ENCODE results near the gene EXOC4. TPM values are rescaled to one million over a fixed set of nuclear protein-coding genes. Genes with fewer than 3 reads are reported as not detected.

EXOC4 gene
- total and polyA plus RNA-seq, 2 of the 8 experiments (the other 6 are each of a cell fraction or from before 2014, with no cell fraction given), result 27.0 to 67.3 TPM

DNA sequence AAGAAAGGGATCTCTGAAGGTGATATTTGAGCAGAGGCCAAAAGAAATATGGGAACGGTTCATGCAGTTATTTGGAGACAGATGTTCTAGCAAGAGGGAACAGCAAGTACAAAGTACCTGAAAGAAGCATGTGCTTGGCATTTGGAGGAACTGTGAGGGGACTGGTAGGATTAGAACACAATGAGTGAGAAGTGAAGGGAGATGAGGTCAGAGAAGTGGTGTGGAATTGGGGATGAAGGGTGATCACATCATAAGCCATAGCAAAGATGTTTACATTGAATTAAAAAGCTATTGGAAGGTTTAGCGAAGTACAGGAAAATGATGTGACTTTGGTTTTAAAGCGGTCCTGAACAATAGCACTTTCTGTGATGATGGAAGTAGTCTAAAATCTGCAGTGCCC lies 471.8 kb downstream of the EXOC4 start:
- FAIRE-seq (no peak), DNase-seq (ENCODE audit: low read depth in 1 of 2, low spot score in 2 of 2) (no peak)
- WGBS, 2 experiments (ENCODE audit: extremely low coverage in 1 of 2, insufficient coverage in 1 of 2, insufficient read length in 1 of 2, insufficient replicate concordance in 2 of 2, low coverage in 1 of 2, low lambda C conversion rate in 2 of 2, missing lambda C conversion rate in 1 of 2), result 90% methylated on average over 3 of the region's 3 CpGs; no CpG with 5 or more reads in 1 of the 2 experiments

More for the DNA sequence above, 471.8 kb downstream of the EXOC4 start:
- Histone ChIP-seq H3K36me3 (ENCODE audit: control insufficient read depth in 2 of 4, insufficient read depth in 4 of 4, low read length in 3 of 4) (no peaks in the 10 kb centered on the region), H3K18ac (ENCODE audit: extremely low read depth, low read length) (no peak overlapping the region), H3K9me3 (ENCODE audit: insufficient read depth in 2 of 2, low read depth in 1 of 2, low read length in 1 of 2) (no peaks in the 10 kb centered on the region), H2AK5ac (ENCODE audit: low read depth, low read length) (no peak overlapping the region), H2BK20ac (ENCODE audit: low read length) (no peak overlapping the region), H3K4ac (replicated peaks; ENCODE audit: insufficient read length, low read depth, low read length) (no peak overlapping the region), H3K4me2 (ENCODE audit: insufficient read depth in 1 of 2, low read depth in 2 of 2, low read length in 2 of 2) (no peak overlapping the region), H4K8ac (ENCODE audit: extremely low read depth, insufficient read depth, low read length) (no peak overlapping the region), H3K79me2 (ENCODE audit: control insufficient read depth in 1 of 2, insufficient read depth in 2 of 2, low read length in 2 of 2) (no peaks in the 10 kb centered on the region), H3K27me3 (replicated peaks in 1 of 4; ENCODE audit: control insufficient read depth in 3 of 4, extremely low read depth in 1 of 4, insufficient read depth in 3 of 4, low read length in 3 of 4) (no peaks in the 10 kb centered on the region), H3K79me1 (ENCODE audit: low read depth, low read length) (no peaks in the 10 kb centered on the region), H3K27ac (ENCODE audit: low read depth, low read length) (no peak overlapping the region), H3K9ac (replicated peaks in 1 of 4; ENCODE audit: extremely low read depth in 1 of 4, low read depth in 3 of 4, low read length in 3 of 4) (no peak overlapping the region), H2BK120ac (replicated peaks; ENCODE audit: low read depth, low read length) (no peak overlapping the region), H3K23ac (ENCODE audit: insufficient read length) (no peak overlapping the region), H2AFZ (ENCODE audit: low read length) (no peak overlapping the region), H3K56ac (replicated peaks; ENCODE audit: insufficient read length, low read depth, low read length) (no peak overlapping the region), H4K20me1 (replicated peaks in 1 of 2; ENCODE audit: control insufficient read depth in 1 of 2, insufficient read depth in 2 of 2, low read length in 2 of 2) (no peaks in the 10 kb centered on the region), H4K91ac (replicated peaks; ENCODE audit: insufficient read length, low read length) (no peak overlapping the region), H3K23me2 (ENCODE audit: low read depth, low read length) (no peaks in the 10 kb centered on the region; the same call in 1 of the 2 replicates), H4K5ac (ENCODE audit: insufficient read length, low read depth, low read length) (no peak overlapping the region), H3K4me3 (ENCODE audit: extremely low read depth in 1 of 4, insufficient read depth in 2 of 4, low read depth in 3 of 4, low read length in 4 of 4) (no peak overlapping the region), H3K14ac (ENCODE audit: insufficient read length) (no peak overlapping the region), H3K4me1 (replicated peaks in 1 of 4; ENCODE audit: control insufficient read depth in 3 of 4, insufficient read depth in 4 of 4, low read length in 3 of 4) (no peaks in the 10 kb centered on the region), H2BK5ac (ENCODE audit: low read depth, low read length) (no peak overlapping the region), H2BK15ac (ENCODE audit: low read length) (no peak overlapping the region), H2BK12ac (ENCODE audit: low read depth, low read length) (no peak overlapping the region)
- ChIA-PET CTCF (ENCODE audit: partially characterized antibody) (interaction anchor here (1.0 to 1.4 kb wide), 2 partner anchors 127 to 160 kb away, joined by 3 to 4 read pairs; no protein-coding TSS in a partner anchor), POLR2A (ENCODE audit: partially characterized antibody) (no interaction called here)
- TF ChIP-seq, protein P1, sequence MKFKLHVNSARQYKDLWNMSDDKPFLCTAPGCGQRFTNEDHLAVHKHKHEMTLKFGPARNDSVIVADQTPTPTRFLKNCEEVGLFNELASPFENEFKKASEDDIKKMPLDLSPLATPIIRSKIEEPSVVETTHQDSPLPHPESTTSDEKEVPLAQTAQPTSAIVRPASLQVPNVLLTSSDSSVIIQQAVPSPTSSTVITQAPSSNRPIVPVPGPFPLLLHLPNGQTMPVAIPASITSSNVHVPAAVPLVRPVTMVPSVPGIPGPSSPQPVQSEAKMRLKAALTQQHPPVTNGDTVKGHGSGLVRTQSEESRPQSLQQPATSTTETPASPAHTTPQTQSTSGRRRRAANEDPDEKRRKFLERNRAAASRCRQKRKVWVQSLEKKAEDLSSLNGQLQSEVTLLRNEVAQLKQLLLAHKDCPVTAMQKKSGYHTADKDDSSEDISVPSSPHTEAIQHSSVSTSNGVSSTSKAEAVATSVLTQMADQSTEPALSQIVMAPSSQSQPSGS (IDR thresholded peaks at IDR 0.05; ENCODE audit: low read length), result no peak
- TF ChIP-seq GABPA (IDR thresholded peaks at IDR 0.05; ENCODE audit: borderline replicate concordance, insufficient read depth, low read length) (no peak), SP2 (IDR thresholded peaks at IDR 0.05; ENCODE audit: low read length) (no peak), CHD2 (IDR thresholded peaks at IDR 0.05; ENCODE audit: low read length) (no peak), CEBPB (IDR thresholded peaks at IDR 0.05; ENCODE audit: low read depth, low read length) (no peak), PHF8 (conservative IDR thresholded peaks at IDR 0.05; ENCODE audit: low read depth, low read length) (no peak)
